ENCODE data around the gene ALDOB. TPM values are rescaled to one million over a fixed set of nuclear protein-coding genes. Genes with fewer than 3 reads are reported as not detected.

The ALDOB gene
- total RNA-seq, 2 experiments from 2014 or later: not detected

- Mint-ChIP-seq H3K36me3 (ENCODE audit: low read depth) (no peaks in the 10 kb centered on the region), H3K27me3 (peaks cover 4% of the 10 kb centered on the region), H3K4me3 (no peak overlapping the region), H3K9me3 (peaks cover 4% of the 10 kb centered on the region), H3K27ac (no peak overlapping the region), H3K4me1 (ENCODE audit: low read depth) (no peaks in the 10 kb centered on the region)
- TF ChIP-seq CTCF (IDR thresholded peaks at IDR 0.05): no peak
- no peak for DNase-seq
- ChIA-PET CTCF (interaction anchor here (1.0 kb wide), 1 partner anchor 11 kb away, joined by 3 read pairs; no protein-coding TSS in a partner anchor), POLR2A (no interaction called here)
- no peak for ATAC-seq
- intact Hi-C loops (cut with micrococcal nuclease): no loop called here
Observed at GRCh38 chr9:101427358-101427757, 8.2 kb downstream of the ALDOB start.

- ChIA-PET POLR2A (no interaction called here), CTCF (no interaction called here)
- intact Hi-C loops (cut with micrococcal nuclease): no loop called here
- no peak for TF ChIP-seq CTCF (IDR thresholded peaks at IDR 0.05)
- ATAC-seq (no peak), DNase-seq (no peak)
- peaks cover 23% of the 10 kb centered on the region for H3K9me3 Mint-ChIP-seq
- no peaks in the 10 kb centered on the region for H3K27me3 Mint-ChIP-seq
- peaks cover 7% of the 10 kb centered on the region for H3K36me3 Mint-ChIP-seq (ENCODE audit: low read depth)
- H3K27ac Mint-ChIP-seq: no peak overlapping the region
- H3K4me1 Mint-ChIP-seq (ENCODE audit: low read depth): no peaks in the 10 kb centered on the region
- H3K4me3 Mint-ChIP-seq: no peak overlapping the region
Observed at GRCh38 chr9:101421653-101422065, 13.9 kb downstream of the ALDOB start.

GRCh38 chr9:101419863-101420262 lies 15.7 kb downstream of the ALDOB start:
- intact Hi-C loops (cut with micrococcal nuclease): no loop called here
- DNase-seq: no peak
- Mint-ChIP-seq H3K9me3 (peaks cover 29% of the 10 kb centered on the region), H3K36me3 (ENCODE audit: low read depth) (peaks cover 13% of the 10 kb centered on the region), H3K27me3 (no peaks in the 10 kb centered on the region), H3K4me3 (no peak overlapping the region), H3K4me1 (ENCODE audit: low read depth) (no peaks in the 10 kb centered on the region), H3K27ac (no peak overlapping the region)
- CTCF ChIA-PET: no interaction called here
- no peak for TF ChIP-seq CTCF (IDR thresholded peaks at IDR 0.05)
- no peak for ATAC-seq
- POLR2A ChIA-PET: no interaction called here

GRCh38 chr9:101418518-101419430 lies 16.8 kb downstream of the ALDOB start:
- Mint-ChIP-seq H3K36me3 (ENCODE audit: low read depth) (peaks cover 18% of the 10 kb centered on the region), H3K4me1 (ENCODE audit: low read depth) (no peaks in the 10 kb centered on the region), H3K4me3 (no peak overlapping the region), H3K9me3 (peaks cover 34% of the 10 kb centered on the region), H3K27me3 (no peaks in the 10 kb centered on the region), H3K27ac (no peak overlapping the region)
- ATAC-seq (no peak), DNase-seq (no peak)
- intact Hi-C loops (cut with micrococcal nuclease): no loop called here
- no peak for TF ChIP-seq CTCF (IDR thresholded peaks at IDR 0.05)
- CTCF ChIA-PET: no interaction called here
- POLR2A ChIA-PET: interaction anchor here (0.9 kb wide), 1 partner anchor 15 kb away, joined by 3 read pairs; no protein-coding TSS in a partner anchor

- DNase-seq: no peak
- no peak for TF ChIP-seq CTCF (IDR thresholded peaks at IDR 0.05)
- intact Hi-C loops (cut with micrococcal nuclease): no loop called here
- ATAC-seq: no peak
- no peak overlapping the region for H3K27ac Mint-ChIP-seq
- CTCF ChIA-PET: no interaction called here
- no peaks in the 10 kb centered on the region for H3K4me1 Mint-ChIP-seq (ENCODE audit: low read depth)
- peaks cover 39% of the 10 kb centered on the region for H3K9me3 Mint-ChIP-seq
- no peaks in the 10 kb centered on the region for H3K27me3 Mint-ChIP-seq
- peaks cover 24% of the 10 kb centered on the region for H3K36me3 Mint-ChIP-seq (ENCODE audit: low read depth)
- POLR2A ChIA-PET: no interaction called here
- H3K4me3 Mint-ChIP-seq: no peak overlapping the region
Observed at GRCh38 chr9:101417977-101418376, 17.6 kb downstream of the ALDOB start.

Measured in activated CD8-positive, alpha-beta T cell treated with anti-CD3 and anti-CD28 coated beads for 36 hours (primary cell).